Large intestine (tissue), 3 donors: ENCODE measurements around the gene ZNF512B. TPM values are rescaled to one million over a fixed set of nuclear protein-coding genes. Genes with fewer than 3 reads are reported as not detected.

Source experiments
- DNase-seq, 2 donors: peaks; one replicate each; pipeline versions ENCODE4 v3.0.0 to v3.0.0-alpha.2; 2013
- H3K27ac ChIP-seq: one replicate; pipeline ENCODE4 v1.5.1; 2013; ENCODE audit warnings: low read length
- H3K27me3 ChIP-seq: 2 replicates; pipeline ENCODE4 v1.6.1; 2013; ENCODE audit warnings: low read length; ENCODE audit not compliant: control insufficient read depth, insufficient read depth
- H3K36me3 ChIP-seq: 2 replicates; pipeline ENCODE4 v1.6.1; 2013; ENCODE audit warnings: low read length; ENCODE audit not compliant: control insufficient read depth, insufficient read depth
- H3K4me1 ChIP-seq: one replicate; pipeline ENCODE4 v1.6.1; 2013; ENCODE audit warnings: low read length; ENCODE audit not compliant: control insufficient read depth, insufficient read depth
- H3K4me3 ChIP-seq: one replicate; pipeline ENCODE4 v1.5.1; 2013; ENCODE audit warnings: low read length
- H3K9me3 ChIP-seq: one replicate; pipeline ENCODE4 v1.6.1; 2013; ENCODE audit warnings: mild to moderate bottlenecking, low read depth, low read length, moderate library complexity; ENCODE audit not compliant: control insufficient read depth
- WGBS: methylation state at CpG from one replicate; pipeline ENCODE4 v1.1.5; 2013; ENCODE audit warnings: low lambda C conversion rate; ENCODE audit not compliant: insufficient coverage; 5-methylcytosine and 5-hydroxymethylcytosine counted together
- polyA plus RNA-seq: library from polyadenylated mRNA; unstranded; fragments of 120-200 nt; gene quantifications from one replicate; pipeline ENCODE4 v1.2.1, GENCODE V29; 2013

The ZNF512B gene
- polyA plus RNA-seq, 1 donor, result 8.1 TPM

GRCh38 chr20:63945031-63945658 is 24.6 kb downstream of the ZNF512B start:
- H3K27me3 ChIP-seq, result no peaks in the 10 kb centered on the region
- H3K27ac ChIP-seq, result no peak overlapping the region
- no peak for DNase-seq
- no peak overlapping the region for H3K4me3 ChIP-seq
- H3K36me3 ChIP-seq, result peaks cover 65% of the 10 kb centered on the region
- no CpG with 5 or more reads among the region's 17 CpGs for WGBS
- peaks cover 21% of the 10 kb centered on the region for H3K4me1 ChIP-seq
- H3K9me3 ChIP-seq, result peaks cover 20% of the 10 kb centered on the region

- no peak for DNase-seq
- Histone ChIP-seq H3K27me3 (no peaks in the 10 kb centered on the region), H3K36me3 (peaks cover 69% of the 10 kb centered on the region), H3K4me3 (no peak overlapping the region), H3K4me1 (peaks cover 13% of the 10 kb centered on the region), H3K27ac (no peak overlapping the region), H3K9me3 (peaks cover 21% of the 10 kb centered on the region)
- WGBS, result no CpG with 5 or more reads among the region's 35 CpGs
Measured at GRCh38 chr20:63944078-63944941, 25.4 kb downstream of the ZNF512B start.

GRCh38 chr20:63943808-63944077 is 26.0 kb downstream of the ZNF512B start:
- no CpG with 5 or more reads among the region's 3 CpGs for WGBS
- Histone ChIP-seq H3K4me3 (no peak overlapping the region), H3K36me3 (peaks cover 75% of the 10 kb centered on the region), H3K9me3 (peaks cover 25% of the 10 kb centered on the region), H3K4me1 (peaks cover 7% of the 10 kb centered on the region), H3K27me3 (no peaks in the 10 kb centered on the region), H3K27ac (no peak overlapping the region)
- DNase-seq, result no peak

GRCh38 chr20:63942969-63943807 is 26.5 kb downstream of the ZNF512B start:
- DNase-seq, result no peak
- Histone ChIP-seq H3K27ac (peak overlapping the region; percentile 38), H3K9me3 (peaks cover 29% of the 10 kb centered on the region), H3K27me3 (no peaks in the 10 kb centered on the region), H3K36me3 (peaks cover 75% of the 10 kb centered on the region), H3K4me1 (peaks cover 4% of the 10 kb centered on the region), H3K4me3 (no peak overlapping the region)
- no CpG with 5 or more reads among the region's 19 CpGs for WGBS

- peak in 1 of 2 donors; percentile 40 for DNase-seq
- WGBS, result 87% methylated on average over 3 of the region's 30 CpGs
- Histone ChIP-seq H3K4me3 (no peak overlapping the region), H3K36me3 (peaks cover 71% of the 10 kb centered on the region), H3K9me3 (peaks cover 30% of the 10 kb centered on the region), H3K27me3 (no peaks in the 10 kb centered on the region), H3K27ac (peak overlapping the region; percentile 38), H3K4me1 (peaks cover 4% of the 10 kb centered on the region)
Measured at GRCh38 chr20:63942250-63942951, 27.3 kb downstream of the ZNF512B start.

- Histone ChIP-seq H3K27ac (no peak overlapping the region), H3K9me3 (peaks cover 30% of the 10 kb centered on the region), H3K27me3 (no peaks in the 10 kb centered on the region), H3K36me3 (peaks cover 71% of the 10 kb centered on the region), H3K4me1 (peaks cover 4% of the 10 kb centered on the region), H3K4me3 (no peak overlapping the region)
- DNase-seq, result no peak
- WGBS, result 20% methylated on average over 1 of the region's 39 CpGs
Measured at GRCh38 chr20:63941282-63942081, 28.2 kb downstream of the ZNF512B start.

GRCh38 chr20:63940472-63941266 is 29.1 kb downstream of the ZNF512B start:
- WGBS, result no CpG with 5 or more reads among the region's 58 CpGs
- no peak for DNase-seq
- no peak overlapping the region for H3K4me3 ChIP-seq
- peaks cover 30% of the 10 kb centered on the region for H3K9me3 ChIP-seq
- no peak overlapping the region for H3K27ac ChIP-seq
- no peaks in the 10 kb centered on the region for H3K27me3 ChIP-seq
- peaks cover 68% of the 10 kb centered on the region for H3K36me3 ChIP-seq
- H3K4me1 ChIP-seq, result peaks cover 4% of the 10 kb centered on the region

- Histone ChIP-seq H3K36me3 (peaks cover 68% of the 10 kb centered on the region), H3K9me3 (peaks cover 30% of the 10 kb centered on the region), H3K27ac (no peak overlapping the region), H3K27me3 (no peaks in the 10 kb centered on the region), H3K4me1 (peaks cover 4% of the 10 kb centered on the region), H3K4me3 (no peak overlapping the region)
- DNase-seq, result no peak
- no CpG with 5 or more reads among the region's 23 CpGs for WGBS
Measured at GRCh38 chr20:63940071-63940471, 29.7 kb downstream of the ZNF512B start.
